H1 (cell line): ENCODE measurements around the gene PEX12. TPM values are rescaled to one million over a fixed set of nuclear protein-coding genes. Genes with fewer than 3 reads are reported as not detected.

ENCODE experiments used
- CTCF ChIA-PET: fragments of 300-600 bp; sonication (Branson Sonifier 250); formaldehyde crosslinking; loops from one replicate; lab custom pipeline; 2021; ENCODE audit not compliant: partially characterized antibody; lab: Charles Lee
- POLR2A ChIA-PET: fragments of 300-600 bp; sonication (Branson Sonifier 250); formaldehyde crosslinking; loops from one replicate; lab custom pipeline; 2021; ENCODE audit warnings: inconsistent platforms; ENCODE audit not compliant: partially characterized antibody; lab: Charles Lee
- DNase-seq, 2 experiments: peaks; one replicate each; pipeline versions ENCODE4 v3.0.0 to v3.0.0-alpha.2; 2010 to 2022; ENCODE audit warnings: low spot score in 2 of 2, low read depth in 1 of 2, mixed read lengths in 1 of 2
- FAIRE-seq: peaks from 2 replicates; lab custom pipeline; 2011; peaks lifted over from hg19 to GRCh38; lab: Jason Lieb, UNC
- H2AFZ ChIP-seq: 2 replicates; pipeline ENCODE4 v1.8.1; 2012; ENCODE audit warnings: low read length, inconsistent platforms
- H2AK5ac ChIP-seq: 2 replicates; pipeline ENCODE4 v1.6.1; 2013; ENCODE audit warnings: low read depth, low read length
- H2BK120ac ChIP-seq: replicated peaks from 2 replicates; pipeline ENCODE3; 2013; ENCODE audit warnings: low read depth, low read length, inconsistent platforms
- H2BK12ac ChIP-seq: 2 replicates; pipeline ENCODE4 v1.6.1; 2013; ENCODE audit warnings: low read depth, low read length
- H2BK15ac ChIP-seq: 2 replicates; pipeline ENCODE4 v1.6.1; 2013; ENCODE audit warnings: low read length
- H2BK20ac ChIP-seq: 2 replicates; pipeline ENCODE4 v1.6.1; 2013; ENCODE audit warnings: low read length
- H2BK5ac ChIP-seq: 2 replicates; pipeline ENCODE4 v1.6.1; 2013; ENCODE audit warnings: low read depth, low read length
- H3K14ac ChIP-seq: 2 replicates; pipeline ENCODE4 v1.6.1; 2013; ENCODE audit warnings: inconsistent platforms; ENCODE audit not compliant: insufficient read length
- H3K18ac ChIP-seq: 2 replicates; pipeline ENCODE4 v1.6.1; 2013; ENCODE audit warnings: low read length; ENCODE audit errors: extremely low read depth
- H3K23ac ChIP-seq: 2 replicates; pipeline ENCODE4 v1.6.1; 2013; ENCODE audit warnings: inconsistent platforms; ENCODE audit not compliant: insufficient read length
- H3K23me2 ChIP-seq: 2 replicates; pipeline ENCODE4 v1.6.1; 2013; ENCODE audit warnings: low read depth, low read length
- H3K27ac ChIP-seq: 2 replicates; pipeline ENCODE4 v1.6.1; 2011; ENCODE audit warnings: low read depth, low read length, inconsistent platforms
- H3K27me3 ChIP-seq, 4 experiments: replicated peaks in 1 of 4; 1 replicate in 1 of 4; 2 replicates in 3 of 4; pipeline versions ENCODE4 v1.6.1 to v1.8.1; 2011 to 2013; ENCODE audit warnings: low read length in 3 of 4, mild to moderate bottlenecking in 3 of 4, inconsistent platforms in 2 of 4, mixed read lengths in 2 of 4, moderate library complexity in 1 of 4; ENCODE audit not compliant: control insufficient read depth in 3 of 4, insufficient read depth in 3 of 4; ENCODE audit errors: extremely low read depth in 1 of 4
- H3K36me3 ChIP-seq, 4 experiments: 2 replicates each; pipeline versions ENCODE4 v1.6.1 to v1.8.1; 2011 to 2013; ENCODE audit warnings: mild to moderate bottlenecking in 4 of 4, low read length in 3 of 4, moderate library complexity in 2 of 4, control low read depth in 1 of 4, inconsistent platforms in 1 of 4; ENCODE audit not compliant: insufficient read depth in 4 of 4, control insufficient read depth in 2 of 4
- H3K4ac ChIP-seq: replicated peaks from 2 replicates; pipeline ENCODE3; 2013; ENCODE audit warnings: low read length, low read depth, mixed read lengths, inconsistent platforms; ENCODE audit not compliant: insufficient read length
- H3K4me1 ChIP-seq, 4 experiments: replicated peaks in 1 of 4; 1 replicate in 1 of 4; 2 replicates in 3 of 4; pipeline versions ENCODE4 v1.6.1 to v1.8.1; 2011 to 2013; ENCODE audit warnings: low read length in 3 of 4, inconsistent platforms in 2 of 4, mixed read lengths in 1 of 4; ENCODE audit not compliant: insufficient read depth in 4 of 4, control insufficient read depth in 3 of 4
- H3K4me2 ChIP-seq, 2 experiments: 2 replicates each; pipeline versions ENCODE4 v1.6.1 to v1.8.1; 2011 to 2013; ENCODE audit warnings: low read depth in 2 of 2, low read length in 2 of 2, control low read depth in 1 of 2, inconsistent platforms in 1 of 2, mild to moderate bottlenecking in 1 of 2; ENCODE audit not compliant: insufficient read depth in 1 of 2
- H3K4me3 ChIP-seq, 4 experiments: fragments of 200-600, 300-600 bp in 1 of 4; sonication (generic), shearing (Covaris generic), sonication (Bioruptor Twin) in 1 of 4; 2 replicates each; pipeline versions ENCODE4 v1.5.1 to v1.8.1; 2011 to 2016; ENCODE audit warnings: low read length in 4 of 4, low read depth in 3 of 4, control low read depth in 2 of 4, inconsistent platforms in 2 of 4, mild to moderate bottlenecking in 2 of 4, mixed read lengths in 1 of 4, moderate library complexity in 1 of 4; ENCODE audit not compliant: insufficient read depth in 2 of 4; ENCODE audit errors: extremely low read depth in 1 of 4
- H3K56ac ChIP-seq: replicated peaks from 2 replicates; pipeline ENCODE3; 2013; ENCODE audit warnings: low read depth, mild to moderate bottlenecking, mixed read lengths, low read length, inconsistent platforms; ENCODE audit not compliant: insufficient read length
- H3K79me1 ChIP-seq: 2 replicates; pipeline ENCODE4 v1.6.1; 2013; ENCODE audit warnings: low read depth, low read length, control low read depth
- H3K79me2 ChIP-seq, 2 experiments: 2 replicates each; pipeline versions ENCODE4 v1.6.1 to v1.8.1; 2012 to 2013; ENCODE audit warnings: low read length in 2 of 2, mild to moderate bottlenecking in 2 of 2, inconsistent platforms in 1 of 2; ENCODE audit not compliant: insufficient read depth in 2 of 2, control insufficient read depth in 1 of 2
- H3K9ac ChIP-seq, 4 experiments: replicated peaks in 1 of 4; 1 replicate in 1 of 4; 2 replicates in 3 of 4; pipeline versions ENCODE4 v1.6.1 to v1.8.1; 2011 to 2013; ENCODE audit warnings: low read depth in 3 of 4, low read length in 3 of 4, control low read depth in 2 of 4, mild to moderate bottlenecking in 2 of 4, moderate library complexity in 2 of 4, inconsistent platforms in 1 of 4; ENCODE audit errors: extremely low read depth in 1 of 4
- H3K9me3 ChIP-seq, 2 experiments: 2 replicates each; pipeline versions ENCODE4 v1.6.1 to v1.8.1; 2012 to 2013; ENCODE audit warnings: mild to moderate bottlenecking in 2 of 2, moderate library complexity in 2 of 2, control low read depth in 1 of 2, inconsistent platforms in 1 of 2, low read depth in 1 of 2, low read length in 1 of 2, mixed read lengths in 1 of 2; ENCODE audit not compliant: insufficient read depth in 2 of 2
- H4K20me1 ChIP-seq, 2 experiments: replicated peaks in 1 of 2; 2 replicates each; pipeline versions ENCODE3 to v1.8.1; 2011 to 2013; ENCODE audit warnings: inconsistent platforms in 2 of 2, low read length in 2 of 2, mild to moderate bottlenecking in 1 of 2; ENCODE audit not compliant: insufficient read depth in 2 of 2, control insufficient read depth in 1 of 2
- H4K5ac ChIP-seq: 2 replicates; pipeline ENCODE4 v1.6.1; 2013; ENCODE audit warnings: low read length, low read depth, mixed read lengths, inconsistent platforms; ENCODE audit not compliant: insufficient read length
- H4K8ac ChIP-seq: 2 replicates; pipeline ENCODE4 v1.8.0; 2013; ENCODE audit warnings: mild to moderate bottlenecking, moderate library complexity, low read length, inconsistent platforms; ENCODE audit not compliant: insufficient read depth; ENCODE audit errors: extremely low read depth
- H4K91ac ChIP-seq: replicated peaks from 2 replicates; pipeline ENCODE3; 2013; ENCODE audit warnings: low read length, mixed read lengths, inconsistent platforms; ENCODE audit not compliant: insufficient read length
- BRCA1 ChIP-seq: IDR thresholded peaks from 2 replicates; pipeline ENCODE4 v1.6.1; 2012; ENCODE audit warnings: low read depth, low read length, improper control_type of control experiment
- CEBPB ChIP-seq: IDR thresholded peaks from 2 replicates; pipeline ENCODE4 v1.6.1; 2012; ENCODE audit warnings: low read depth, low read length
- E2F6 ChIP-seq: IDR thresholded peaks from 2 replicates; pipeline ENCODE4 v1.6.1; 2012; ENCODE audit warnings: inconsistent platforms
- EP300 ChIP-seq, 2 experiments: IDR thresholded peaks; 1 replicate in 1 of 2; 2 replicates in 1 of 2; pipeline ENCODE4 v1.6.1; 2011 to 2012; ENCODE audit warnings: low read depth in 2 of 2, low read length in 2 of 2, mild to moderate bottlenecking in 2 of 2, borderline replicate concordance in 1 of 2, inconsistent platforms in 1 of 2, moderate library complexity in 1 of 2
- GTF2F1 ChIP-seq: IDR thresholded peaks from 2 replicates; pipeline ENCODE4 v1.6.1; 2012; ENCODE audit warnings: low read depth, low read length, improper control_type of control experiment, borderline replicate concordance
- MAFK ChIP-seq: IDR thresholded peaks from 2 replicates; pipeline ENCODE4 v1.6.1; 2012; ENCODE audit warnings: low read depth, mild to moderate bottlenecking, improper control_type of control experiment, low read length
- MAX ChIP-seq: IDR thresholded peaks from 2 replicates; pipeline ENCODE4 v1.6.1; 2012; ENCODE audit warnings: inconsistent platforms
- NANOG ChIP-seq: IDR thresholded peaks from 2 replicates; pipeline ENCODE4 v1.6.1; 2011; ENCODE audit warnings: low read length, low read depth, mild to moderate bottlenecking, inconsistent platforms; ENCODE audit not compliant: insufficient read depth, poor library complexity, severe bottlenecking
- RAD21 ChIP-seq, 2 experiments: IDR thresholded peaks in 1 of 2; conservative IDR thresholded peaks in 1 of 2; 2 replicates each; pipeline ENCODE4 v1.6.1; 2011; ENCODE audit warnings: low read depth in 2 of 2, low read length in 2 of 2, improper control_type of control experiment in 1 of 2, inconsistent platforms in 1 of 2, mild to moderate bottlenecking in 1 of 2, moderate library complexity in 1 of 2
- SP2 ChIP-seq: IDR thresholded peaks from 2 replicates; pipeline ENCODE4 v1.6.1; 2012; ENCODE audit warnings: mild to moderate bottlenecking, low read length, inconsistent platforms
- WGBS, 2 experiments: shearing (Covaris generic) in 1 of 2; methylation state at CpG; one replicate each; pipeline versions ENCODE4 v1.1.6 to v1.1.7; 2013 to 2015; ENCODE audit warnings: low lambda C conversion rate in 2 of 2, mixed read lengths in 2 of 2, inconsistent platforms in 1 of 2, low coverage in 1 of 2, missing lambda C conversion rate in 1 of 2; ENCODE audit not compliant: insufficient replicate concordance in 2 of 2, insufficient coverage in 1 of 2, insufficient read length in 1 of 2; ENCODE audit errors: extremely low coverage in 1 of 2, missing lambda C conversion rate in 1 of 2; 5-methylcytosine and 5-hydroxymethylcytosine counted together
- polyA plus RNA-seq, 7 experiments: library from polyadenylated mRNA; depleted of rRNA in 3 of 7; stranded (reverse) in 5 of 7; unstranded in 2 of 7; fragments of >200 nt in 5 of 7; fragments of 200-250 nt in 2 of 7; gene quantifications; 1 replicate in 5 of 7; 2 replicates in 1 of 7; 4 replicates in 1 of 7; pipeline versions ENCODE4 v1.2.1 to v1.2.3, GENCODE V29; 2011 to 2013; ENCODE audit warnings: missing spikeins in 2 of 7, mixed read lengths in 2 of 7
- total RNA-seq: library from RNA; stranded (reverse); fragmentation: NEBNext Ultra II Directional; extraction: Animal tissue kit (Norgen Biotek cat#: 25700); gene quantifications from 2 replicates; pipeline ENCODE4 v1.2.1, GENCODE V29; 2021
- TF ChIP-seq, protein P1 (sequence below): IDR thresholded peaks from 2 replicates; pipeline ENCODE4 v1.6.1; 2011; ENCODE audit warnings: low read depth, mild to moderate bottlenecking, low read length; ENCODE audit not compliant: insufficient read depth

PEX12 gene
- total and polyA plus RNA-seq, 2 of the 8 experiments (the other 6 are each of a cell fraction or from before 2014, with no cell fraction given): 3.0 to 5.9 TPM

GRCh38 chr17:35605678-35606077 is 27.3 kb upstream of the PEX12 start:
- Histone ChIP-seq H2BK20ac (no peak overlapping the region), H4K20me1 (peaks cover 2 to 3% of the 10 kb centered on the region in 2 experiments), H4K8ac (no peak overlapping the region), H3K4ac (no peak overlapping the region), H3K18ac (no peak overlapping the region), H4K5ac (no peak overlapping the region), H3K36me3 (peaks cover 14 to 67% (median 34%) of the 10 kb centered on the region in 4 experiments), H3K14ac (no peak overlapping the region), H3K27me3 (no peaks in the 10 kb centered on the region), H3K23me2 (no peaks in the 10 kb centered on the region), H2AK5ac (no peak overlapping the region), H2BK5ac (no peak overlapping the region), H2AFZ (no peak overlapping the region), H4K91ac (no peak overlapping the region), H3K27ac (no peak overlapping the region), H3K79me2 (no peaks in the 10 kb centered on the region), H2BK12ac (no peak overlapping the region), H2BK15ac (no peak overlapping the region), H3K4me3 (no peak overlapping the region), H2BK120ac (no peak overlapping the region), H3K79me1 (no peaks in the 10 kb centered on the region), H3K4me1 (no peaks in the 10 kb centered on the region), H3K9ac (no peak overlapping the region), H3K56ac (no peak overlapping the region), H3K4me2 (no peak overlapping the region), H3K9me3 (no peaks in the 10 kb centered on the region), H3K23ac (no peak overlapping the region)
- CTCF ChIA-PET: interaction anchor here (0.9 to 1.3 kb wide), 3 partner anchors 13 to 199 kb away, joined by 3 to 4 read pairs (median 3); no protein-coding TSS in a partner anchor
- POLR2A ChIA-PET: interaction anchor here (1.2 to 1.3 kb wide), 2 partner anchors 11 to 22 kb away, joined by 3 read pairs; no protein-coding TSS in a partner anchor
- WGBS, 2 experiments: 97% methylated on average over 2 of the region's 2 CpGs; no CpG with 5 or more reads in 1 of the 2 experiments
- no peak for TF ChIP-seq MAX
- no peak for TF ChIP-seq BRCA1
- no peak for TF ChIP-seq EP300 (IDR thresholded peaks at IDR 0.05; ENCODE audit: borderline replicate concordance in 1 of 2, low read depth in 2 of 2, low read length in 2 of 2)
- TF ChIP-seq E2F6: no peak
- TF ChIP-seq GTF2F1: no peak
- TF ChIP-seq, protein P1, sequence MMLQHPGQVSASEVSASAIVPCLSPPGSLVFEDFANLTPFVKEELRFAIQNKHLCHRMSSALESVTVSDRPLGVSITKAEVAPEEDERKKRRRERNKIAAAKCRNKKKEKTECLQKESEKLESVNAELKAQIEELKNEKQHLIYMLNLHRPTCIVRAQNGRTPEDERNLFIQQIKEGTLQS: no peak
- TF ChIP-seq CEBPB: no peak
- no peak for TF ChIP-seq SP2
- TF ChIP-seq NANOG: no peak
- no peak for TF ChIP-seq RAD21 (IDR thresholded peaks at IDR 0.05 in 1 of 2, conservative IDR thresholded peaks at IDR 0.05 in 1 of 2; ENCODE audit: low read depth in 2 of 2, low read length in 2 of 2)
- TF ChIP-seq MAFK: no peak
- FAIRE-seq (no peak), DNase-seq (no peak)
